Keratinocyte (primary cell): Measurements from ENCODE around the gene TMCC1.

Experiments
- EZH2 ChIP-seq: IDR thresholded peaks from one replicate; pipeline ENCODE4 v1.6.1; 2012; ENCODE audit warnings: inconsistent platforms, mild to moderate bottlenecking, low read length, moderate library complexity
- TF ChIP-seq, protein P1 (sequence below), 3 experiments: IDR thresholded peaks in 1 of 3; conservative IDR thresholded peaks in 1 of 3; optimal IDR thresholded peaks in 1 of 3; 2 replicates in 2 of 3; 3 replicates in 1 of 3; pipeline versions ENCODE3 to v1.5.1; 2011; ENCODE audit warnings: low read length in 3 of 3, mild to moderate bottlenecking in 3 of 3, moderate library complexity in 2 of 3, control low read depth in 1 of 3, inconsistent platforms in 1 of 3; ENCODE audit not compliant: insufficient read depth in 2 of 3; ENCODE audit errors: extremely low read depth in 1 of 3

DNA sequence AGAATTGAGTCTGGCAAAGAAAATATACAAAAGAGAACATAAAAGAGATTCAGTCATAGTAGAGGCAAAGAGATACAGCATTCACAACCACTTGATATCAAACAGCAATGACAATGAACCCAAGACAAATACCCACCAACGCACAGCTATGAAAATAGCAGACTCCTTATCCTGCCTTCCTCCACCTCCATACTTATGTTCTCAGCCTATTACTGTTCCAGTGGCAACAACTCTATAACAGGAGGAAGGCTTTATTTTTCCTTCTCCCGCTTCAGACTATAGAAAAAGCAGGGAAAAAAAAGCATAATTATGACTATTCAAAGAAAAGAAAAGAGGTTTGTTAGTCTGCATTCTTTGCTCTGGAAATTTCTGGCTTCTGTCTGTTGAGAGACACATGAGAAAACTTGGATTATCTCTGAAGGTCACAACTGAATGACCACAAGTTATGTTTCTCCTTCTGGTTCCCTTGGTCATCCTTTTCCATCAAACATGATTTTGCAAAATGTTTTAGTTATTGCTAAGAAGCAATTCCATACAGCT lies 205.9 kb downstream of the TMCC1 start:
- TF ChIP-seq, protein P1, sequence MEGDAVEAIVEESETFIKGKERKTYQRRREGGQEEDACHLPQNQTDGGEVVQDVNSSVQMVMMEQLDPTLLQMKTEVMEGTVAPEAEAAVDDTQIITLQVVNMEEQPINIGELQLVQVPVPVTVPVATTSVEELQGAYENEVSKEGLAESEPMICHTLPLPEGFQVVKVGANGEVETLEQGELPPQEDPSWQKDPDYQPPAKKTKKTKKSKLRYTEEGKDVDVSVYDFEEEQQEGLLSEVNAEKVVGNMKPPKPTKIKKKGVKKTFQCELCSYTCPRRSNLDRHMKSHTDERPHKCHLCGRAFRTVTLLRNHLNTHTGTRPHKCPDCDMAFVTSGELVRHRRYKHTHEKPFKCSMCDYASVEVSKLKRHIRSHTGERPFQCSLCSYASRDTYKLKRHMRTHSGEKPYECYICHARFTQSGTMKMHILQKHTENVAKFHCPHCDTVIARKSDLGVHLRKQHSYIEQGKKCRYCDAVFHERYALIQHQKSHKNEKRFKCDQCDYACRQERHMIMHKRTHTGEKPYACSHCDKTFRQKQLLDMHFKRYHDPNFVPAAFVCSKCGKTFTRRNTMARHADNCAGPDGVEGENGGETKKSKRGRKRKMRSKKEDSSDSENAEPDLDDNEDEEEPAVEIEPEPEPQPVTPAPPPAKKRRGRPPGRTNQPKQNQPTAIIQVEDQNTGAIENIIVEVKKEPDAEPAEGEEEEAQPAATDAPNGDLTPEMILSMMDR (optimal IDR thresholded peaks at IDR 0.05 in 1 of 3, IDR thresholded peaks at IDR 0.05 in 1 of 3, conservative IDR thresholded peaks at IDR 0.05 in 1 of 3; ENCODE audit: extremely low read depth in 1 of 3, insufficient read depth in 2 of 3, low read length in 3 of 3), result no peak
- TF ChIP-seq EZH2, result no peak
